Measurements from ENCODE around the gene EVA1A.

Gene EVA1A

GRCh38 chr2:75563591-75563990 lies 2.9 kb upstream of the EVA1A start:
- no peak for DNase-seq (ENCODE audit: low read depth)

- DNase-seq (ENCODE audit: low read depth), result no peak
Measured at GRCh38 chr2:75562513-75562864, 1.8 kb upstream of the EVA1A start.

- no peak for DNase-seq (ENCODE audit: low read depth)
Measured at GRCh38 chr2:75561566-75562512, 1.1 kb upstream of the EVA1A start.

- DNase-seq (ENCODE audit: low read depth), result no peak
Measured at GRCh38 chr2:75560022-75560767, 544 bp downstream of the EVA1A start.

GRCh38 chr2:75559680-75560021 lies 1.1 kb downstream of the EVA1A start:
- DNase-seq (ENCODE audit: low read depth), result no peak

GRCh38 chr2:75558786-75559679 lies 1.7 kb downstream of the EVA1A start:
- no peak for DNase-seq (ENCODE audit: low read depth)

GRCh38 chr2:75558136-75558535 lies 2.6 kb downstream of the EVA1A start:
- DNase-seq (ENCODE audit: low read depth), result no peak

GRCh38 chr2:75557474-75558133 lies 3.1 kb downstream of the EVA1A start:
- no peak for DNase-seq (ENCODE audit: low read depth)

GRCh38 chr2:75556679-75557366 lies 3.9 kb downstream of the EVA1A start:
- DNase-seq (ENCODE audit: low read depth), result no peak

GRCh38 chr2:75555701-75556100 lies 5.0 kb downstream of the EVA1A start:
- no peak for DNase-seq (ENCODE audit: low read depth)

GRCh38 chr2:75553935-75554531 lies 6.7 kb downstream of the EVA1A start:
- DNase-seq (ENCODE audit: low read depth), result no peak

- DNase-seq (ENCODE audit: low read depth), result no peak
Measured at GRCh38 chr2:75552222-75552621, 8.5 kb downstream of the EVA1A start.

GRCh38 chr2:75551434-75551833 lies 9.3 kb downstream of the EVA1A start:
- no peak for DNase-seq (ENCODE audit: low read depth)

- DNase-seq (ENCODE audit: low read depth), result no peak
Measured at GRCh38 chr2:75549401-75550253, 11.1 kb downstream of the EVA1A start.

GRCh38 chr2:75548036-75548573 lies 12.6 kb downstream of the EVA1A start:
- no peak for DNase-seq (ENCODE audit: low read depth)

GRCh38 chr2:75547345-75548035 lies 13.2 kb downstream of the EVA1A start:
- no peak for DNase-seq (ENCODE audit: low read depth)

- no peak for DNase-seq (ENCODE audit: low read depth)
Measured at GRCh38 chr2:75545922-75546321, 14.8 kb downstream of the EVA1A start.

GRCh38 chr2:75545387-75545786 lies 15.4 kb downstream of the EVA1A start:
- no peak for DNase-seq (ENCODE audit: low read depth)

GRCh38 chr2:75543446-75543845 lies 17.3 kb downstream of the EVA1A start:
- no peak for DNase-seq (ENCODE audit: low read depth)
